A549 treated with dexamethasone at 1 μM for 4 hours (cell line): ENCODE results near the gene HTR3B. TPM values are rescaled to one million over a fixed set of nuclear protein-coding genes. Genes with fewer than 3 reads are reported as not detected.

Experiments used
- total RNA-seq: library from RNA; stranded (reverse); fragments of 200-300 nt; extraction: Qiagen RNA extraction; gene quantifications from 5 replicates; pipeline ENCODE4 v1.2.3, GENCODE V29; 2022

The HTR3B gene, protein sequence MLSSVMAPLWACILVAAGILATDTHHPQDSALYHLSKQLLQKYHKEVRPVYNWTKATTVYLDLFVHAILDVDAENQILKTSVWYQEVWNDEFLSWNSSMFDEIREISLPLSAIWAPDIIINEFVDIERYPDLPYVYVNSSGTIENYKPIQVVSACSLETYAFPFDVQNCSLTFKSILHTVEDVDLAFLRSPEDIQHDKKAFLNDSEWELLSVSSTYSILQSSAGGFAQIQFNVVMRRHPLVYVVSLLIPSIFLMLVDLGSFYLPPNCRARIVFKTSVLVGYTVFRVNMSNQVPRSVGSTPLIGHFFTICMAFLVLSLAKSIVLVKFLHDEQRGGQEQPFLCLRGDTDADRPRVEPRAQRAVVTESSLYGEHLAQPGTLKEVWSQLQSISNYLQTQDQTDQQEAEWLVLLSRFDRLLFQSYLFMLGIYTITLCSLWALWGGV
- not detected in 5 replicates for total RNA-seq

DNA sequence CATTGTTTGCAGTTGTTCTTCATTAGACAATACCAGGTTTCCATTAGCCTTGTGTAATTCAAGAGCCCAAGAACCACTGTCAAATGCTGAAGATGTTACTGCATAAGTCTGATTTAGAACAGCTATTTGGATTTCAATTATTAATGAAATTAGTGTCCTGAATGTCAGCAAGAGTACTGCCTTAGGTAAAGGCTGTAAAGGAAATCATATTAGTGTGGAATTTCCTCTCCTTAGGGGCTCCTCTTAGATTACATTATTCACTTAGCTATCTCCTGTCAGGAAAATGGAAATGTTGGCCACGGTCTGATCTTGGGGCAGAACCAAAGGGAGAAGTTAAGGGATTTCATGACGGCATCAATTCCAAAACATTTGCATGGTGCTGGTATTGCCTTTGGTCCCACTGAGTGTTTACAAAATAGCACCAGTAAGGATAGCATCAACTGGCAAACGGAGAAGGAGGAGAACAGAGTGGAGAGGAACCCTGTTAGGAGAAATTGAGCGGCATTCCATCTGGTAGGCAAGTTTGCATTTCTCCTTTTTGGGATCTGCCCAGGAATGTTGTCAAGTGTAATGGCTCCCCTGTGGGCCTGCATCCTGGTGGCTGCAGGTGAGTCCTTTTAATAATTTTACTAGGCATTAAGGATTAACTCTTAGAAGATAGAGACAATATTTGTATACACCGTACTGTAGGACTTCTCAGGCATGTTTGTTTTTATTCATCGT lies at the start of gene HTR3B:
HTR3B (plus strand) TSS at position 418 of the 723 bp plus-strand sequence; CDS start at position 556, 138 bp downstream.

DNA sequence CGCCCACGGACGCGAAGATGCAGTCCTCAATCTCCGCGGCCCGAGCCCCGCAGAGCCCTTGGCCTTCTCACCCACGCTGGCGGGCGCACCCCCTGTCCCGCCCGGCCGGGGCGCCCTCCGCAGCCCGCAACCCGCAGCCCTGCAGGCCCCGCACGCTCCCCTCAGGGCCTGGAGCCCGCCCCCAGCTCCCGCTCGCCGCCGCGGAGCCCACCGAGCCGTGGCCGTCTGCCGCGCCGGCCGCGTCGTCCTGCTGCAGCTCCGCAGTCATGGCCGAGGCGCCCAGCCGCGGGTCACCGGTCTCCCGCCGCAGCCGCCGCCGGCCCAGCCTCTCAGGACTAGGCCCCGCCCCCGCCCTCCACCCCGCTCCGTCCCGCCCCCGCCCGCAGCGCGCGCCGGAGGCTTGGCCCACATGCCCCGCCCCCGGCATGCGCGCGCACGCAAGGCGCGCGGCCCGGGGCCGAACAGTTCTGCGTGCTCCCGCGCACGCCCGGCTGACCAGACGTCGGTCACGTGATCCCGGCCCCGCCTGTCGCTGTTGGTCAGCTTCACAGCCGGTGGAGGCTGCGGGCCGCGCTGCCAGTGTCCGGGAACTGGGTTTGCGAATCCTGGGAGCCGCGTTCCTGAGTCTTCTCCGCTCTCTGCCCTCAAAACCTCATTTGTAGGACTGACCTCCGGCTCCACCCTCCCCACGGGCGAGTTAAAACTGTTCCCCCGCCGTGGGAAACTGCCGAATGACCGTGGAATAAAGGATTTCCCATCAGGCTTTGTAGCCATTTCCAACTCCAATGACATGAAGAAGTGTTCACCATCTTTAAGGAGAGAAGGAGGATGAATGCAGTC lies 29.1 kb upstream of the HTR3B start, which contains the start of gene USP28:
USP28 (minus strand) TSS at position 339 of the 840 bp plus-strand sequence; CDS start at position 268, 71 bp downstream.

DNA sequence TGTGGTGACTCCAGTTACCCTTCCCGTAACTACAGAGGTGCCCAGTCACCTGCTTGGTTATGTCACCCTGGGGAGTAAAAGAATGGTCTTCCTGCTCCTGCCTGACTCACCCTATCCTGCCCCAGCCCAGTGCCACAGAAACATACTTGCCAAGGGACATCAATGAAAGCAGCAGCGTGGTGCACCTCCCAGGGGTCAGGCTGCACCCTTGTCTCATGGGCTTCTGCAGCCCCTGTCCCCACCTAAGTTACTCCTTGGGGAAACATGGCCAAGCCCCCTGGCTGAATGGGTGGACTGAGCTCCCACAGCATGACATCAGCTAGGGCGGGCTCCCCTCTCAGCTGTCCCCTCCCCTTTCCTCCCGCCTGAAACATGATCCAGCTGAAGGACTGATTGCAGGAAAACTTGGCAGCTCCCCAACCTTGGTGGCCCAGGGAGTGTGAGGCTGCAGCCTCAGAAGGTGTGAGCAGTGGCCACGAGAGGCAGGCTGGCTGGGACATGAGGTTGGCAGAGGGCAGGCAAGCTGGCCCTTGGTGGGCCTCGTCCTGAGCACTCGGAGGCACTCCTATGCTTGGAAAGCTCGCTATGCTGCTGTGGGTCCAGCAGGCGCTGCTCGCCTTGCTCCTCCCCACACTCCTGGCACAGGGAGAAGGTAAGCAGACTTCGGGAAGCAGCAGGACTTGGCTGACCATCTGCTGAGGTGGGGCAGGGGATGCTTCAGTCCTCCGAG lies 70.3 kb downstream of the HTR3B start, which contains the start of gene HTR3A:
HTR3A (plus strand) TSS at position 368 of the 730 bp plus-strand sequence; CDS start at position 586, 218 bp downstream.

Other genes with a start within 250 kb of the HTR3B start
- gene TMPRSS5, start 198.5 kb upstream of the HTR3B start, total RNA-seq, result 0.08 to 0.15 TPM (median 0.11 TPM) in 5 replicates
- 12.6 to 14.8 TPM (median 13.4 TPM) in 5 replicates for gene ZW10, start 131.1 kb upstream of the HTR3B start, total RNA-seq
- gene CLDN25, start 125.0 kb upstream of the HTR3B start, total RNA-seq, result not detected in 5 replicates
- gene USP28, start 29.2 kb upstream of the HTR3B start, total RNA-seq, result 13.2 to 20.1 TPM (median 19.2 TPM) in 5 replicates
- not detected in 5 replicates for gene HTR3A, start 70.3 kb downstream of the HTR3B start, total RNA-seq
- 0.76 to 1.6 TPM (median 1.3 TPM) in 5 replicates for gene ZBTB16, start 154.9 kb downstream of the HTR3B start, total RNA-seq